Raji (cell line): Measurements from ENCODE around the gene TPBGL.

ENCODE experiments used
- POLR2A ChIP-seq: IDR thresholded peaks from 2 replicates; pipeline ENCODE4 v1.6.1; 2011; ENCODE audit warnings: low read depth, low read length, control low read depth; ENCODE audit not compliant: insufficient read depth

The TPBGL gene

DNA sequence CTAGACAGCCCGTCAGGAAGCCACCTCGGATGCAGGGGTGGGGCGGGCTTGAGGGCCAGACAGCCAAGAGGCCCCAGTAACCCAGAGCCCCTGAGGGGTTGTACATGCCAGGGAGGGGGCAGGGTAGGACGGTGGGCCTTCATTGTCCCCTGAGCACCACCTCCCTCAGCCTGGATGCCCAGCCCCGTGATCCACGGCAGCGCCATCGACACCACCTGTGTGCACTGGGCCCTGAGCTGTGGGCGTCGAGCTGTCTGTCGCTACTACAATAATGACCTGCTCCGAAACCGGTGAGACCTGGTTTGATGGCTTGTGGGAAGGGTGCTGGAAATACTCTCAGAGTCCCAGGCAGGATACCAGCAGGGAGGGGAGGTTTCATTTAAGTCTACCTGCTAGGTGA is 37.4 kb upstream of the TPBGL start:
- TF ChIP-seq POLR2A, result no peak

GRCh38 chr11:75203641-75204011 is 36.9 kb upstream of the TPBGL start:
- TF ChIP-seq POLR2A, result no peak

DNA sequence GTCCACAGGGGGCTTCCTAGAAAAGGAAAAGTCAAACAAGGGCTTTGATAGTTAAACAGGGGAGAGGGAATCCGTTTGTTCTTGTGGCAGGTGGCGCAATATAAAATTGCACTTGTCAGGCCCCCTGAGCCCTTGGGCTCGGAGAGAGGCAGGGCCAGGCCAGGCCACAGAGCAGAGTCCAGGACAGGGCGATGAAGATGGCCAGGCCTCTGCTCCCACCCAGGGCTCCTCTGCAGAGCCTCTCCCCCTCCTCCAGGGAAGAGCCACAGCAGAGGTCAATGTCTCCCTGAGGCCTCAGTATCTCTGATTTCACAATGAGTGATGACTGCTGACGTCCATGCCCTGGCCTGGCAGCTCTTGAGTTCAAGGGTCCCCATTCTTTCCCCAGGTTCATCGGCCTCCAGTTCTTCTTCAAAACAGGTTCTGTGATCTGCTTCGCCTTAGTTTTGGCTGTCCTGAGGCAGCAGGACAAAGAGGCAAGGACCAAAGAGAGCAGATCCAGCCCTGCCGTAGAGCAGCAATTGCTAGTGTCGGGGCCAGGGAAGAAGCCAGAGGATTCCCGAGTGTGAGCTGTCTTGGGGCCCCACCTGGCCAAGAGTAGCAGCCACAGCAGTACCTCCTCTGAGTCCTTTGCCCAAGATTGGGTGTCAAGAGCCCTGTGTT is 36.4 kb upstream of the TPBGL start:
- no peak for TF ChIP-seq POLR2A

DNA sequence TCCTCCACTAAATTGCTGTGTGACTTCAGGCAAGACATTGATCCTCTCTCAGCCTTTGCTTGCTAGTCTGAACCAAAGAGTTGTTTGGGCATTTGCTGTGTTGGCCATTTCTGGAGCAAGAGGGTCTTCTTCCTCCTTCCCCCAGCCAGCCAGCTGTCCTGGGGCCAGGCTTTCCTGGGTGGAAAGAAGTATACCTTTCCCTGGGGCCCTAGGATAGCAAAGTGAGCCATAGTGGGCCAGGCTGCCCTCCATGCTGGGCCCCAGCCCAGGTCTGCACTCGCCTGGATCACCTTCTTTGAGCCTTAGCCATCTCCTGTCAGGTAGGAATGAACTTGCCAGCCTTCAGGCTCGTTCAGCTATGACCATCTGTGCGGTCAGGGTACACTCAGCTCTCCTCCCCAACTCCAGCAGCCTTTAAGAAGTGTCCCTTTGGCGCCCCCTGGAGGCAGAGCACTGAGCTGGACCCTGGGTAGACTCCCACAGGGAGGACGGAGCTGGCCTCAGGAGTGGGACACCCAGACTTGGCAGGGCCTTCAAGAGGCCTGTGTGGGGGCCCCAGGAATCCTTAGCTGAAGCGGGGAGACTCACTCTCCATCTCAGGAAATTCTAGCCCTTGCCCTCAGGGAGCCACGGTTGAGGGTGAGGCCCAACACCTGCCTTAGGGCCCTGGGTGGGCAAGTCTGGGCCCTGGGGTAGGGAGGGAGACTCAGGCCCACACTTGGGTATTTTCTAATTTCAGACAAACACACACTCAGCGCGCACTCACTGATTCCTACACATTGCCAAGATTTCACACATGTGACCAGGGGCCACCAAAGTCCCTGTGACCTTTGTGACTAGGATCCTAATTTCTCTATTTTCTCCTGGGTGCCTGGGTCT is 35.6 kb upstream of the TPBGL start:
- no peak for TF ChIP-seq POLR2A

- no peak for TF ChIP-seq POLR2A
Measured at GRCh38 chr11:75205564-75206020, 35.0 kb upstream of the TPBGL start.

- TF ChIP-seq POLR2A, result no peak
Measured at GRCh38 chr11:75208446-75208845, 32.1 kb upstream of the TPBGL start.

GRCh38 chr11:75212411-75212810 is 28.2 kb upstream of the TPBGL start:
- no peak for TF ChIP-seq POLR2A

- no peak for TF ChIP-seq POLR2A
Measured at GRCh38 chr11:75214411-75214821, 26.2 kb upstream of the TPBGL start.

- no peak for TF ChIP-seq POLR2A
Measured at GRCh38 chr11:75214843-75215242, 25.7 kb upstream of the TPBGL start.

GRCh38 chr11:75219869-75220268 is 20.7 kb upstream of the TPBGL start:
- no peak for TF ChIP-seq POLR2A

GRCh38 chr11:75223954-75224643 is 16.5 kb upstream of the TPBGL start:
- no peak for TF ChIP-seq POLR2A

- no peak for TF ChIP-seq POLR2A
Measured at GRCh38 chr11:75225794-75226193, 14.8 kb upstream of the TPBGL start.

GRCh38 chr11:75229466-75229865 is 11.1 kb upstream of the TPBGL start:
- no peak for TF ChIP-seq POLR2A

- no peak for TF ChIP-seq POLR2A
Measured at GRCh38 chr11:75230621-75231020, 10.0 kb upstream of the TPBGL start.

DNA sequence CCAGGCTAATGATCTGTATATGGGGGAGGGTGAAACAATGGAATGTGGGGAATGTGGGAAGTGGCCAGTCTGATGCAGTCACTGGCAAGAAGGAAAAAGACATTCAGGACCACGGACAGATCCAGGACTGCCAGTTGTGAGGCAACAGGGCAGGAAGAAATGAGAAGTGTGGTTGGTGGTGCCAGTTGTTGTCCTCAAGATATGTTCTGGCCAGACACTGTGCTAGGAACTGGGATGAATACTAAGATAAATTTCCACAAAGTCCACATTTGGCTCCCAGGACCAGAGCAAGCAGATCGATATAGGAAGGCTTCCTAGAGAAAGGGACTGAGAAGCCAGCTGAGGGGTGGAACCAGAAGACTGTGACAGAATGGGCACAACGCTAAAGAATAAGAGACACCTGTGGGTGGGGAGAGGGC is 6.8 kb upstream of the TPBGL start:
- TF ChIP-seq POLR2A, result no peak

- no peak for TF ChIP-seq POLR2A
Measured at GRCh38 chr11:75236062-75236461, 4.5 kb upstream of the TPBGL start.
